ENCODE data around the gene PEPD.
"Not testable (repeated sequence)": the region's sequence is repeated elsewhere in the genome, so short reads cannot be mapped to it uniquely, and the experiment has no call there.

Gene PEPD

GRCh38 chr19:33496038-33496895, 25.3 kb downstream of the PEPD start:
- DNase-seq, result no peak

GRCh38 chr19:33493401-33494275, 28.0 kb downstream of the PEPD start:
- DNase-seq, result no peak

GRCh38 chr19:33492951-33493350, 28.6 kb downstream of the PEPD start:
- no peak for DNase-seq

GRCh38 chr19:33492090-33492489, 29.5 kb downstream of the PEPD start:
- DNase-seq, result no peak

- not testable (repeated sequence) for DNase-seq
Observed at GRCh38 chr19:33490596-33490995, 31.0 kb downstream of the PEPD start.

- DNase-seq, result no peak
Observed at GRCh38 chr19:33490041-33490451, 31.5 kb downstream of the PEPD start.

GRCh38 chr19:33488826-33489225, 32.8 kb downstream of the PEPD start:
- DNase-seq, result no peak

- DNase-seq, result no peak
Observed at GRCh38 chr19:33487901-33488800, 33.4 kb downstream of the PEPD start.

GRCh38 chr19:33486936-33487811, 34.4 kb downstream of the PEPD start:
- DNase-seq, result no peak

GRCh38 chr19:33486407-33486806, 35.2 kb downstream of the PEPD start:
- no peak for DNase-seq

GRCh38 chr19:33484226-33484774, 37.3 kb downstream of the PEPD start:
- no peak for DNase-seq

GRCh38 chr19:33482476-33482875, 39.1 kb downstream of the PEPD start:
- DNase-seq, result no peak

GRCh38 chr19:33481863-33482262, 39.7 kb downstream of the PEPD start:
- DNase-seq, result no peak

- DNase-seq, result not testable (repeated sequence)
Observed at GRCh38 chr19:33479570-33479969, 42.0 kb downstream of the PEPD start.

- DNase-seq, result no peak
Observed at GRCh38 chr19:33477781-33478180, 43.8 kb downstream of the PEPD start.

GRCh38 chr19:33476151-33476707, 45.4 kb downstream of the PEPD start:
- DNase-seq, result no peak

- DNase-seq, result no peak
Observed at GRCh38 chr19:33473653-33474305, 47.8 kb downstream of the PEPD start.

GRCh38 chr19:33472691-33473652, 48.6 kb downstream of the PEPD start:
- no peak for DNase-seq

GRCh38 chr19:33472226-33472625, 49.4 kb downstream of the PEPD start:
- DNase-seq, result no peak
